ENCODE measurements around the gene LITAFD. TPM values are rescaled to one million over a fixed set of nuclear protein-coding genes. Genes with fewer than 3 reads are reported as not detected.
A peak's percentile ranks its signal among the peaks of the same experiment; 100 is the strongest.

LITAFD gene
- polyA plus RNA-seq, 3 donors: not detected

DNA sequence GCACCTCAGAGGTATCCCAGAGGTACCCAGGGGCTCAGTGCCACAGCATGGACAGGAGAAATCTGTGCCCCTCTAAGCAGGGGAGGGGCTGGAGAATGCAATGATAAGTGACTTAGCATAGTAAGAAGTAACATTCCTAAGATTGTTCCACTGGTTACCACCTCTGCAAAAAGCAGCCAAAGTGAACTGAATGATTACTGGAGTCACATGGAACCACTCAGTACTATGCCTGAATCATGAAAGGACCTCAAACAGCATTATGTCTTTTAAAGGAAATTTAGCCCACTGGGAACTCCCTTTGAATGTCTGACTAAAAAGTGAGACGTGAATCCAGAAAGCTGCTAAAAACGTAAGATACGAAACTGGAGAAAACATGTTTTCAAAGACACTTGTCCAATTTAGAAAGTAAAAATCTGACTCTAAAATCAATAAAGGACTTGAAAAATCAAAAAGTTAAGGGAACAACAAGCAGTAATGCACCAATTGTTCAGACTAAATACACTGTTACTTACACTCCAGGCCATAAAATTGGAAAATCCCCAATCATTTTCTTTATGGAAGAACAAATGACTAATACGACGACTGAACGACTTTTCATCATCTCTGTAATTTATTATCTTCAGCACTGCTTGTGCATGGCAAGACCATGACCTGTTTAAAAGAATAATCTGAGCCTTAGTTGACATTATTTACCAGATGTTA is 38.6 kb downstream of the LITAFD start:
- H3K9me3 ChIP-seq (replicated peaks in 1 of 2; ENCODE audit: control insufficient read depth in 1 of 2, insufficient read depth in 1 of 2, low read length in 2 of 2): no peaks in the 10 kb centered on the region

DNA sequence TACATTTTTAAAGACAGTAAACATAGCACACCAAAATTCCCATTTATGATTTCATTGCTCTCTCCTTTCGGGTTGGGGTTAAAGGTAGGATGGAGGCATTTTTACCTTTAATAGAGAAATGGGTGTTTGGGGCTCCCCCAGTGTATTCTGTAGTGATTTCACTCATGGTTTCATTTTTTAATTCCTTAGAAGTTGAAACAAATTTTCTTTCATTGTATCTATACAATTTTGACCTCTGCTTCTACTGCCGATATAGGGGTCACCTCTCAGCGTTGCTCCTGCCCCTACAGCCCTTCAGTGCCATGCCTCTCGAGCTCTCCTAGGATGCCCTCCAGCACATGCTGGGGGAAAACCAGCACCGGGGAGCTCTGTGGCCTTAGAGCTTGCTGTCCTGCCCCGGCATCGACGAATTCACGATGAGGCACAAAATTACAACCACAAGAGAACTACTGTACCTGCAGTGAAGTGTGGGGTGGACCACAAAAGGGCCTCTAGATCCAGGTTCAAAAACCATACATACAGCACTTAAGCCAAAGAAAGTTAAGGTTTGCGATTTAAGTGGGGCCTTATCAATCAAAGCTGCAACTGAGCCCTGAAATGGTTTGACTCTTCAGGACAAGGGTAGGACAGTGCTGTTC is 39.3 kb downstream of the LITAFD start:
- peaks cover 0 to 3% (median 0%) of the 10 kb centered on the region in 3 donors for H3K27me3 Mint-ChIP-seq (ENCODE audit: low read depth in 3 of 3)
- H3K4me1 ChIP-seq (ENCODE audit: control insufficient read depth in 1 of 2, insufficient read depth in 2 of 2, low read length in 2 of 2): no peaks in the 10 kb centered on the region
- no peak overlapping the region for H3K27ac ChIP-seq (ENCODE audit: low read depth in 1 of 2, low read length in 2 of 2)
- H3K9me3 ChIP-seq (replicated peaks in 1 of 2; ENCODE audit: control insufficient read depth in 1 of 2, insufficient read depth in 1 of 2, low read length in 2 of 2): no peaks in the 10 kb centered on the region
- no peak for DNase-seq
- no peak overlapping the region for H3K4me2 ChIP-seq (replicated peaks; ENCODE audit: extremely low read depth, low read length, poor library complexity, severe bottlenecking)
- H2AFZ ChIP-seq (ENCODE audit: insufficient read depth, low read depth, low read length, poor library complexity, severe bottlenecking): no peak overlapping the region
- no peaks in the 10 kb centered on the region for H3K9me3 Mint-ChIP-seq
- TF ChIP-seq, protein P1, sequence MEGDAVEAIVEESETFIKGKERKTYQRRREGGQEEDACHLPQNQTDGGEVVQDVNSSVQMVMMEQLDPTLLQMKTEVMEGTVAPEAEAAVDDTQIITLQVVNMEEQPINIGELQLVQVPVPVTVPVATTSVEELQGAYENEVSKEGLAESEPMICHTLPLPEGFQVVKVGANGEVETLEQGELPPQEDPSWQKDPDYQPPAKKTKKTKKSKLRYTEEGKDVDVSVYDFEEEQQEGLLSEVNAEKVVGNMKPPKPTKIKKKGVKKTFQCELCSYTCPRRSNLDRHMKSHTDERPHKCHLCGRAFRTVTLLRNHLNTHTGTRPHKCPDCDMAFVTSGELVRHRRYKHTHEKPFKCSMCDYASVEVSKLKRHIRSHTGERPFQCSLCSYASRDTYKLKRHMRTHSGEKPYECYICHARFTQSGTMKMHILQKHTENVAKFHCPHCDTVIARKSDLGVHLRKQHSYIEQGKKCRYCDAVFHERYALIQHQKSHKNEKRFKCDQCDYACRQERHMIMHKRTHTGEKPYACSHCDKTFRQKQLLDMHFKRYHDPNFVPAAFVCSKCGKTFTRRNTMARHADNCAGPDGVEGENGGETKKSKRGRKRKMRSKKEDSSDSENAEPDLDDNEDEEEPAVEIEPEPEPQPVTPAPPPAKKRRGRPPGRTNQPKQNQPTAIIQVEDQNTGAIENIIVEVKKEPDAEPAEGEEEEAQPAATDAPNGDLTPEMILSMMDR (IDR thresholded peaks at IDR 0.05): no peak
- no peak overlapping the region for H3K4me3 ChIP-seq (replicated peaks in 1 of 3; ENCODE audit: low read depth in 2 of 3, low read length in 3 of 3)
- H3K9ac ChIP-seq (ENCODE audit: insufficient read depth, low read length, poor library complexity, severe bottlenecking): no peak overlapping the region
- H3K27ac Mint-ChIP-seq: peak overlapping the region in 1 of 7 donors; percentile 32
- H3K4me3 Mint-ChIP-seq: no peak overlapping the region
- 100% methylated on average over 4 of the region's 10 CpGs for WGBS (ENCODE audit: insufficient coverage)
- peaks cover 81 to 89% of the 10 kb centered on the region in 2 donors for H3K36me3 Mint-ChIP-seq
- H3K36me3 ChIP-seq (replicated peaks in 1 of 2; ENCODE audit: control insufficient read depth in 1 of 2, insufficient read depth in 2 of 2, low read length in 2 of 2): peaks cover 78 to 96% of the 10 kb centered on the region in 2 donors
- H3K4me1 Mint-ChIP-seq: peaks cover 2% of the 10 kb centered on the region
- peaks cover 54% of the 10 kb centered on the region for H3K79me2 ChIP-seq (ENCODE audit: insufficient read depth, low read length)
- no peaks in the 10 kb centered on the region for H3K27me3 ChIP-seq (ENCODE audit: control insufficient read depth in 2 of 2, insufficient read depth in 2 of 2, low read length in 2 of 2)
- peaks cover 97% of the 10 kb centered on the region for H4K20me1 ChIP-seq (ENCODE audit: insufficient read depth, low read length)
- intact Hi-C loops (cut with micrococcal nuclease): no loop called here

More for the DNA sequence above, 38.6 kb downstream of the LITAFD start:
- no peaks in the 10 kb centered on the region for H3K4me1 ChIP-seq (ENCODE audit: control insufficient read depth in 1 of 2, insufficient read depth in 2 of 2, low read length in 2 of 2)
- no peaks in the 10 kb centered on the region for H3K27me3 ChIP-seq (ENCODE audit: control insufficient read depth in 2 of 2, insufficient read depth in 2 of 2, low read length in 2 of 2)
- H3K36me3 ChIP-seq (replicated peaks in 1 of 2; ENCODE audit: control insufficient read depth in 1 of 2, insufficient read depth in 2 of 2, low read length in 2 of 2): peaks cover 84 to 100% of the 10 kb centered on the region in 2 donors
- Mint-ChIP-seq H3K36me3 (peaks cover 87 to 94% of the 10 kb centered on the region in 2 donors), H3K4me1 (peaks cover 2% of the 10 kb centered on the region), H3K27ac (no peak overlapping the region), H3K4me3 (no peak overlapping the region), H3K9me3 (no peaks in the 10 kb centered on the region), H3K27me3 (ENCODE audit: low read depth in 3 of 3) (peaks cover 0 to 3% (median 0%) of the 10 kb centered on the region in 3 donors)
- H3K4me3 ChIP-seq (replicated peaks in 1 of 3; ENCODE audit: low read depth in 2 of 3, low read length in 3 of 3): no peak overlapping the region
- H3K9ac ChIP-seq (ENCODE audit: insufficient read depth, low read length, poor library complexity, severe bottlenecking): no peak overlapping the region
- H3K79me2 ChIP-seq (ENCODE audit: insufficient read depth, low read length): peaks cover 47% of the 10 kb centered on the region
- peaks cover 97% of the 10 kb centered on the region for H4K20me1 ChIP-seq (ENCODE audit: insufficient read depth, low read length)
- H3K27ac ChIP-seq (ENCODE audit: low read depth in 1 of 2, low read length in 2 of 2): peak overlapping the region in 1 of 2 donors; percentile 20
- no peak overlapping the region for H2AFZ ChIP-seq (ENCODE audit: insufficient read depth, low read depth, low read length, poor library complexity, severe bottlenecking)
- no peak for DNase-seq
- 94% methylated on average over 3 of the region's 6 CpGs for WGBS (ENCODE audit: insufficient coverage)
- intact Hi-C loops (cut with micrococcal nuclease): no loop called here
- no peak overlapping the region for H3K4me2 ChIP-seq (replicated peaks; ENCODE audit: extremely low read depth, low read length, poor library complexity, severe bottlenecking)
- TF ChIP-seq, protein P1 (IDR thresholded peaks at IDR 0.05): no peak
